ENCODE measurements around the gene XXYLT1.

GRCh38 chr3:195188426-195188927, 82.5 kb downstream of the XXYLT1 start:
- TF ChIP-seq POLR2A (IDR thresholded peaks at IDR 0.05) (no peak), CTCF (IDR thresholded peaks at IDR 0.05) (no peak)
